HG03571 (cell line): ENCODE data around the gene GNAZ.

Source experiments
- ATAC-seq: cut with Tn5 transposase; IDR thresholded peaks from one replicate; pipeline ENCODE4 v1.9.1; 2021; ENCODE audit not compliant: unreplicated experiment

GNAZ gene

GRCh38 chr22:23105919-23106318, 35.6 kb downstream of the GNAZ start:
- ATAC-seq = no peak

DNA sequence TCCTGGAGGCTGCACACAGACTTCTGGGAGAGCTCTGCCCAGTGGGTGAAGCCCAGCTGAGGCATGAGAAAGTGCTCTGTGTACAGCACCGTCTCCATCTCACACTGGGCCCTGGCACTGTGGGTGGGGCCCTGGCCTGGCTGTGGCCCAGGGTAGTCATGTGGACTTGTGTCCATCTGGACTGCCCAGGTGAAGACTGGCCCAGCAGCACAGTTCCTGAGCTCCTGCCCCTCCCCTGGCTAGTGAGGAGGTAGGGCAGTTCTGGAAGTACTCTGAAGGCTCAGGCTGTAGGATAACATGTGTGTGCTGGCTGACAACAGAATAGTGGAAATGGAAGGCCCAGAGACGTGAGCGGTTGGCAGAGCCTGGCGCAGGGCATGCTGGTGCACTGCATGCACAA, 36.0 kb downstream of the GNAZ start:
- ATAC-seq = no peak

DNA sequence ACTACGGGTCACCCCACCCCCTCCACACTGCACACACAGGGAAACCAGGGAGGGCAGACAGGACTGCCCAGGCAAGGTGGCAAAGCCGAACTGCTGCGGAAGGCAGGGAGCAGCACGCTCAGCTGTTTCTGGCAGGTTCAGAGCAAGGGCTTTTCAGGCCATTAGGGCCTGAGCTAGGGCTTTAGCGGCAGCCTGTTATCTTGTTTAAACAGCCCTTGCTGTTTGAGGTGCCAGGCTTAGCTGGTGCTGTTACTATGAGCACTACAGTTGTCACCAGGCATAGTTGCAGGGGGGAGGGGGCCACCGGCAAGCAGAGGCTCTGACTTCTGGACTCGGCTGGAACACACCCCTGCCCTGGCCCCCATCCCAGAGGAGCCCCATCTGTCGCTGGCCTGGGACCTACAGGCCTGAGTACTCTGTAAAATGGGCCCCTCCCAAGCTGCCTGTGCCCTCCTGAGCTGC, 36.6 kb downstream of the GNAZ start:
- no peak for ATAC-seq

- no peak for ATAC-seq
Observed at GRCh38 chr22:23107487-23108248, 37.3 kb downstream of the GNAZ start.

- no peak for ATAC-seq
Observed at GRCh38 chr22:23108249-23109078, 38.1 kb downstream of the GNAZ start.

- ATAC-seq = no peak
Observed at GRCh38 chr22:23109079-23109347, 38.7 kb downstream of the GNAZ start.

DNA sequence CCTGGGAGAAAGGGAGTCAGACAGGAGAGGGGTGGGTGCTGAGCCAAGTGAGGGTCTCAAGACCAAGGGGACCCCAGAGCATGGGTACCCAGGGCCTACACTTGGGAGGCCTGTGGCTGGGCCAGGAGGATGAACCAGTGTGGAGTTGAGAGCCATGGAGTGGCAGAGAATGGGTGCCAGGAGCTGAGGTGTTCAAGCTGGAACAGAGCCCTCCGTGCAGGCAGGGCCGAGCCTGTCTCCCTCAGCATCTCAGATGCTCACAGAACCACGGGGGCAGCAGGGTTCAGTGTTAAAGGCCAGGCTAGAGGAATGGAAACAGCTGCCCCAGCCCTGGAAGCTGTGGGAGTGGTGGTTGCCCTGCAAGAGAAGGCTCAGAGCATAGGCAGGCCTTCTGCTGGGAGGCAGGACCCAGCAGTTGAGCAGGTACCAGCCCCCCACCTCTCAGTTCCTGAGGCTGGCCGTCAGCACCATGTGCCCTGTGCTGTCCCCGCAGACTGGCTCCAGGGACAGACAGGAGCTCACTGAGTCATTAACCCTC, 39.2 kb downstream of the GNAZ start:
- no peak for ATAC-seq

- ATAC-seq = no peak
Observed at GRCh38 chr22:23110190-23110921, 40.0 kb downstream of the GNAZ start.

- ATAC-seq = no peak
Observed at GRCh38 chr22:23110922-23111527, 40.7 kb downstream of the GNAZ start.

- ATAC-seq = no peak
Observed at GRCh38 chr22:23112472-23113012, 42.2 kb downstream of the GNAZ start.

GRCh38 chr22:23113067-23113846, 42.9 kb downstream of the GNAZ start:
- ATAC-seq = no peak

DNA sequence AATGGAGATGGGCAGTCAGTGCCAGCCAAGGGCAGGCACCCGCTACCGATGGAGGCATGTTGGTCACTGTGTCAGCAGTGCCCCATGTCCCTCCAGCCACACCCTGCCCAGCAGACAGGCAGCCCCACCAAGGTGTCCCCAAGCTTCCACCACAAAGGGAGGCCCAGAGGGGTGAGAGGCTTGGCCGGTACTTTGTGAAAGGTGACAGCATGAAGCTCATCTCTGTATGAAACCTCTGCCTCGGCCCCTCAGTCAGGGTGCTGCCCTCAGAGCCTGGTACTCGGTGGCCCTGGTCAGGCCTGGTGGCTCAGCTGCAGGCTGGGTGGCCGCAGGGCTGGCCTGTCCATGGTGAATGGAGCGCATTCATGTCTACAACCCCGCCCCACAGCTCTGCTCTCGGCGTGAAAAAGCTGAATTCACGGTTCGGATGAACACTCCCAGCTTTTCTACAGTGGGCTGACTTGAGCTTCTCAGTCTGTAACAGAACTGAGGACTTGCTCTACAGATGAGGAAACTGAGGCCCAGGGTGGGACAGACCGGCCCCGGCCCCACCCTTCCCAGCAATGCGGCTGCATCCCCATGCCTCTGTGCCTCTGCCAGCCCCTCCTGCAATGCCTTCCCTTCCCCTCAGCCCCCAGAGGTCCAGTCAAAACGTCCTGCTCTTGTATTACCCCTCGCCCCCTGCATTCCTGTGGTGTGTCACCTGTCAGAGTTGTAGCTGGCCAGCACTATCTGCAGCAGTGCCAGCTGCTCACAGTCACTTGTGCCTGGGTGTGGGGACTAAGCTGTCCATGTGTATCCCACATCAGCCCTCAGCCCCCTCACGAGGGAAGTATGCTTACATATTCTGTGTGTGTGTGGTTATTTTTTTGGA, 43.8 kb downstream of the GNAZ start:
- no peak for ATAC-seq

DNA sequence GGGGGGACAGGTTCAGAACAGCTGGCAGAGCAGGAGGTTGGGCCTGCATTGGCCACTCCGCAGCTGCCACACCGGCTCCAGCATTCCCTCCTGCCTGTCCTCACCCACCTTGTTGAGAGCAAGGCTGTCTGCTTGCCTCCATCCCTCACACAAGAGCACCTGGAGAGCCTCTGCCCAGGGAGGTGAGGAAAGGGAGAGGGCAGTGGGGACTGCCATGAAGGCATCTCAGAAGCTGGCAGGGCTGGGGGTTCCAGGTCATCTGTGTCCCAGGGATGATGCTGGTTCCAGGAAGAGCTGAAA, 44.4 kb downstream of the GNAZ start:
- no peak for ATAC-seq

DNA sequence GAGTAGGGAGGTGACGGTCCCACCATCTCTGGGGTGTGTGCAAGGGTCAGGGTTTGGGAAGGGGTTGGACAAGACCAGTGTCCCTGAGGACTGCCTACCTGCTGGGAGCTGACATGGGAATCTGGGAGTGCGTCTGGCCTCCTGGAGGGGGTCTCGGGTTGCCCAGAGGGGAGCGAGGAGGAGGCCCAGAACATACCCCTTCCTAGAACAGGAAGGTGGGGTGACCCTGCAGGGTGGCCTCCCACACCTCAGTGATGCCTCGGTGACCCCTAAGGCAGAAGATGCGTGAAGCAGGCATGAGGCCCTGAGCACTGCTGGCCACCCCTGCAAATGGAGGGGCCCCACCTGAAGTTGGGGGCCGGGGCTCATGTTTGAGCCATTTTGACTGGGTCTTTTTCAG, 45.0 kb downstream of the GNAZ start:
- ATAC-seq = no peak

- no peak for ATAC-seq
Observed at GRCh38 chr22:23115825-23116494, 45.6 kb downstream of the GNAZ start.

DNA sequence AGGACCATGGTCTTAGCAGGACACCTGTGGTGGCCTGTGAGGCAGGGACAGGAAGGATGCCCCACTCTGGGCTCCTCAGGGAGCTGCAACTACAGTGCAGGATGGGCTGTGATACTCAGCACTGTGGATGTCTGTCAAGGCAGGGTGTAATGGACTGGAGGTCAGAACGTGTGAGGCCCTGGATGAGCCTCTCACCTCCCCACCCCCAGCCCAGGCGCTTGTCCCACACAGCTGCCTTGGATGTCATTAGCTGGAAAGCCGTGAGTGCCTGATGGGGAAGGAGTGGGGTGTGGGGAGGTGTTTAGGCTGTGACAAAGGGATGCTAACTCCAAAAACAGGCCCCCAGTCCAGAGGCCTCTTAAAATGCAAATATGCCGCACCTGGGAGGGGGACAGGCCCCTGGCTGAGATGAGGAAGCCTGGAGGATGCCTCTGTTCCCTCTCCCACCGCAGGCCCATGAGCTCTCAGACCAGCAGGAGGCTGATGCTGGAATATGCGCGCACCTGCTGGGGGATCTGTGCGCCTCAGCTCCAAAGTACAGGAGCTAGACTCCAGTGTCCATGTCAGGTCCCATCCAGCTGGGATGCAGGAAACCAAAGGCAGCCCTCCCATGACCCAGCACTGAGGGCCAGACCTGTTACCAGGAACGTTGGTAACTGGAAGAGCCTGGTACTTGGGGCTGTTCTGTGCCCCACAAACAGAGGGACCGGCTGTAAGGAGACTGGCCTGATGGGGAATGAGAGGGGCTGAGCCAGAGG, 46.4 kb downstream of the GNAZ start:
- ATAC-seq = no peak

- no peak for ATAC-seq
Observed at GRCh38 chr22:23117275-23117674, 47.0 kb downstream of the GNAZ start.
